ENCODE data around the gene EPC2. TPM values are rescaled to one million over a fixed set of nuclear protein-coding genes. Genes with fewer than 3 reads are reported as not detected.

EPC2 gene
- total RNA-seq, 1 experiment from 2014 or later: 29.4 TPM

GRCh38 chr2:148702475-148702874, 57.9 kb downstream of the EPC2 start:
- H3K36me3 Mint-ChIP-seq (ENCODE audit: insufficient read depth, unreplicated experiment): peaks cover 12% of the 10 kb centered on the region
- intact Hi-C loops (cut with micrococcal nuclease; ENCODE audit: unreplicated experiment): no loop called here
- H3K27me3 Mint-ChIP-seq (ENCODE audit: unreplicated experiment): no peaks in the 10 kb centered on the region
- CTCF ChIA-PET: no interaction called here
- TF ChIP-seq CTCF (IDR thresholded peaks at IDR 0.05; ENCODE audit: unreplicated experiment): no peak
- no TSS peak for BruUV-seq (replicated peaks)
- H3K4me3 Mint-ChIP-seq (ENCODE audit: low read depth, unreplicated experiment): no peak overlapping the region
- no peaks in the 10 kb centered on the region for H3K4me1 Mint-ChIP-seq (ENCODE audit: low read depth, unreplicated experiment)
- H3K27ac Mint-ChIP-seq (ENCODE audit: unreplicated experiment): no peak overlapping the region
- no peak for DNase-seq
- H3K9me3 Mint-ChIP-seq (ENCODE audit: low read depth, unreplicated experiment): peaks cover 25% of the 10 kb centered on the region

GRCh38 chr2:148704247-148704646, 59.7 kb downstream of the EPC2 start:
- intact Hi-C loops (cut with micrococcal nuclease; ENCODE audit: unreplicated experiment): no loop called here
- no TSS peak for BruUV-seq (replicated peaks)
- H3K36me3 Mint-ChIP-seq (ENCODE audit: insufficient read depth, unreplicated experiment): peaks cover 12% of the 10 kb centered on the region
- H3K9me3 Mint-ChIP-seq (ENCODE audit: low read depth, unreplicated experiment): peaks cover 28% of the 10 kb centered on the region
- H3K4me3 Mint-ChIP-seq (ENCODE audit: low read depth, unreplicated experiment): no peak overlapping the region
- CTCF ChIA-PET: no interaction called here
- no peak for TF ChIP-seq CTCF (IDR thresholded peaks at IDR 0.05; ENCODE audit: unreplicated experiment)
- no peaks in the 10 kb centered on the region for H3K4me1 Mint-ChIP-seq (ENCODE audit: low read depth, unreplicated experiment)
- no peak for DNase-seq
- no peaks in the 10 kb centered on the region for H3K27me3 Mint-ChIP-seq (ENCODE audit: unreplicated experiment)
- H3K27ac Mint-ChIP-seq (ENCODE audit: unreplicated experiment): no peak overlapping the region

- no peak overlapping the region for H3K4me3 Mint-ChIP-seq (ENCODE audit: low read depth, unreplicated experiment)
- CTCF ChIA-PET: no interaction called here
These were observed 71.9 kb downstream of the EPC2 start for GRCh38 chr2:148716378-148716920.

GRCh38 chr2:148718039-148718438, 73.5 kb downstream of the EPC2 start:
- intact Hi-C loops (cut with micrococcal nuclease; ENCODE audit: unreplicated experiment): no loop called here
- Mint-ChIP-seq H3K36me3 (ENCODE audit: insufficient read depth, unreplicated experiment) (peaks cover 5% of the 10 kb centered on the region), H3K9me3 (ENCODE audit: low read depth, unreplicated experiment) (peaks cover 3% of the 10 kb centered on the region), H3K27me3 (ENCODE audit: unreplicated experiment) (no peaks in the 10 kb centered on the region), H3K4me3 (ENCODE audit: low read depth, unreplicated experiment) (no peak overlapping the region), H3K27ac (ENCODE audit: unreplicated experiment) (no peak overlapping the region), H3K4me1 (ENCODE audit: low read depth, unreplicated experiment) (peaks cover 29% of the 10 kb centered on the region)
- CTCF ChIA-PET: no interaction called here
- BruUV-seq (replicated peaks): no TSS peak
- no peak for DNase-seq
- no peak for TF ChIP-seq CTCF (IDR thresholded peaks at IDR 0.05; ENCODE audit: unreplicated experiment)

More at GRCh38 chr2:148716378-148716920, 71.9 kb downstream of the EPC2 start:
- no peak overlapping the region for H3K27ac Mint-ChIP-seq (ENCODE audit: unreplicated experiment)
- DNase-seq: no peak
- no peak for TF ChIP-seq CTCF (IDR thresholded peaks at IDR 0.05; ENCODE audit: unreplicated experiment)
- intact Hi-C loops (cut with micrococcal nuclease; ENCODE audit: unreplicated experiment): no loop called here
- H3K4me1 Mint-ChIP-seq (ENCODE audit: low read depth, unreplicated experiment): peaks cover 19% of the 10 kb centered on the region
- BruUV-seq (replicated peaks): no TSS peak
- peaks cover 3% of the 10 kb centered on the region for H3K9me3 Mint-ChIP-seq (ENCODE audit: low read depth, unreplicated experiment)
- no peaks in the 10 kb centered on the region for H3K27me3 Mint-ChIP-seq (ENCODE audit: unreplicated experiment)
- H3K36me3 Mint-ChIP-seq (ENCODE audit: insufficient read depth, unreplicated experiment): peaks cover 5% of the 10 kb centered on the region

Measured in Calu3 (cell line).